ENCODE data around the gene GRIN2A. TPM values are rescaled to one million over a fixed set of nuclear protein-coding genes. Genes with fewer than 3 reads are reported as not detected.

Gene GRIN2A
- total RNA-seq, 1 experiment from 2014 or later = not detected

- Mint-ChIP-seq H3K27me3 (ENCODE audit: insufficient read depth, unreplicated experiment) (no peaks in the 10 kb centered on the region), H3K4me3 (ENCODE audit: unreplicated experiment) (no peak overlapping the region), H3K36me3 (ENCODE audit: insufficient read depth, unreplicated experiment) (peaks cover 2% of the 10 kb centered on the region), H3K4me1 (ENCODE audit: insufficient read depth, unreplicated experiment) (no peaks in the 10 kb centered on the region), H3K9me3 (ENCODE audit: unreplicated experiment) (peaks cover 31% of the 10 kb centered on the region), H3K27ac (ENCODE audit: low read depth, unreplicated experiment) (no peak overlapping the region)
- intact Hi-C loops (cut with micrococcal nuclease) = no loop called here
- TF ChIP-seq CTCF (IDR thresholded peaks at IDR 0.05; ENCODE audit: unreplicated experiment) = no peak
- CTCF ChIA-PET = no interaction called here
- POLR2A ChIA-PET = interaction anchor here (0.7 kb wide), 1 partner anchor 55 kb away, joined by 3 read pairs; no protein-coding TSS in a partner anchor
- no TSS peak for BruUV-seq (replicated peaks)
- DNase-seq (ENCODE audit: unreplicated experiment) = no peak
Measured at GRCh38 chr16:9911231-9911630, 271.0 kb downstream of the GRIN2A start.

- Mint-ChIP-seq H3K27me3 (ENCODE audit: insufficient read depth, unreplicated experiment) (no peaks in the 10 kb centered on the region), H3K4me1 (ENCODE audit: insufficient read depth, unreplicated experiment) (no peaks in the 10 kb centered on the region), H3K36me3 (ENCODE audit: insufficient read depth, unreplicated experiment) (peaks cover 6% of the 10 kb centered on the region), H3K27ac (ENCODE audit: low read depth, unreplicated experiment) (no peak overlapping the region), H3K9me3 (ENCODE audit: unreplicated experiment) (peaks cover 43% of the 10 kb centered on the region), H3K4me3 (ENCODE audit: unreplicated experiment) (no peak overlapping the region)
- ChIA-PET POLR2A (no interaction called here), CTCF (no interaction called here)
- intact Hi-C loops (cut with micrococcal nuclease) = no loop called here
- BruUV-seq (replicated peaks) = no TSS peak
- no peak for TF ChIP-seq CTCF (IDR thresholded peaks at IDR 0.05; ENCODE audit: unreplicated experiment)
- no peak for DNase-seq (ENCODE audit: unreplicated experiment)
Measured at GRCh38 chr16:9909072-9909825, 273.0 kb downstream of the GRIN2A start.

- no peak overlapping the region for H3K4me3 Mint-ChIP-seq (ENCODE audit: unreplicated experiment)
- no peaks in the 10 kb centered on the region for H3K27me3 Mint-ChIP-seq (ENCODE audit: insufficient read depth, unreplicated experiment)
- H3K27ac Mint-ChIP-seq (ENCODE audit: low read depth, unreplicated experiment) = no peak overlapping the region
- intact Hi-C loops (cut with micrococcal nuclease) = no loop called here
- no peak for DNase-seq (ENCODE audit: unreplicated experiment)
- peaks cover 6% of the 10 kb centered on the region for H3K36me3 Mint-ChIP-seq (ENCODE audit: insufficient read depth, unreplicated experiment)
- no TSS peak for BruUV-seq (replicated peaks)
- peaks cover 46% of the 10 kb centered on the region for H3K9me3 Mint-ChIP-seq (ENCODE audit: unreplicated experiment)
- CTCF ChIA-PET = no interaction called here
- TF ChIP-seq CTCF (IDR thresholded peaks at IDR 0.05; ENCODE audit: unreplicated experiment) = no peak
- H3K4me1 Mint-ChIP-seq (ENCODE audit: insufficient read depth, unreplicated experiment) = no peaks in the 10 kb centered on the region
- POLR2A ChIA-PET = no interaction called here
Measured at GRCh38 chr16:9908613-9909012, 273.6 kb downstream of the GRIN2A start.

GRCh38 chr16:9907752-9908151 lies 274.5 kb downstream of the GRIN2A start:
- Mint-ChIP-seq H3K27me3 (ENCODE audit: insufficient read depth, unreplicated experiment) (no peaks in the 10 kb centered on the region), H3K9me3 (ENCODE audit: unreplicated experiment) (peaks cover 55% of the 10 kb centered on the region), H3K4me3 (ENCODE audit: unreplicated experiment) (no peak overlapping the region), H3K4me1 (ENCODE audit: insufficient read depth, unreplicated experiment) (no peaks in the 10 kb centered on the region), H3K36me3 (ENCODE audit: insufficient read depth, unreplicated experiment) (peaks cover 6% of the 10 kb centered on the region), H3K27ac (ENCODE audit: low read depth, unreplicated experiment) (no peak overlapping the region)
- TF ChIP-seq CTCF (IDR thresholded peaks at IDR 0.05; ENCODE audit: unreplicated experiment) = no peak
- no peak for DNase-seq (ENCODE audit: unreplicated experiment)
- intact Hi-C loops (cut with micrococcal nuclease) = no loop called here
- ChIA-PET CTCF (no interaction called here), POLR2A (no interaction called here)
- BruUV-seq (replicated peaks) = no TSS peak

Measured in MCF 10A (cell line).